ENCODE results near the gene HTR4.

The HTR4 gene

DNA sequence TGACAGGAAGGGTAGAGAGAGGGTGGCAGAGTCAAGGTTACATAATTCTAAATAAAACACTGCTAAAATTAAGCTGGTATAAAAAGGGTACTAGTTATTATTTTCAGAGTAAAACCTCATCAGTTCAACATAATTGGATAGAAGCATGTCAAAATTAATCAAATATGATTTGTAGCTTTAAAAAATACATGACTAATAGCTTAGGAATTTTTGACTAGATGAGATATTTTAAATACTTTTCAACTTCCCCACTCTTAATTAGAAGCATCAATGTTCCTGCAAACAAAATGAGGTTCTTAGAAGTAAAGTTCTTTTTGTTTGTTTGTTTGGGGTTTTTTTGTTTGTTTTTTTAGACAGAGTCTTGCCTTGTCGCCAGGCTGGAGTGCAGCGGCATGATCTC, 29.1 kb downstream of the HTR4 start:
- DNase-seq (ENCODE audit: low read depth, low spot score), result no peak
- Histone ChIP-seq H3K9ac (ENCODE audit: insufficient read length, low read depth) (no peak overlapping the region), H3K4me3 (ENCODE audit: insufficient read length, low read depth) (no peak overlapping the region), H3K36me3 (ENCODE audit: insufficient read depth, insufficient read length, low read length) (no peaks in the 10 kb centered on the region), H3K27me3 (ENCODE audit: insufficient read depth, insufficient read length) (no peaks in the 10 kb centered on the region), H3K4me1 (ENCODE audit: insufficient read depth, insufficient read length) (no peaks in the 10 kb centered on the region), H3K9me3 (ENCODE audit: insufficient read depth, low read length) (no peaks in the 10 kb centered on the region)
- no peak for TF ChIP-seq YY1 (IDR thresholded peaks at IDR 0.05; ENCODE audit: insufficient read depth, insufficient read length)
- no peak for TF ChIP-seq SUZ12 (IDR thresholded peaks at IDR 0.05; ENCODE audit: extremely low read depth, insufficient read depth, insufficient read length)
- no peak for TF ChIP-seq ZNF274 (IDR thresholded peaks at IDR 0.05; ENCODE audit: low read depth, low read length)

GRCh38 chr5:148623741-148624140, 30.6 kb downstream of the HTR4 start:
- Histone ChIP-seq H3K9me3 (ENCODE audit: insufficient read depth, low read length) (no peaks in the 10 kb centered on the region), H3K9ac (ENCODE audit: insufficient read length, low read depth) (no peak overlapping the region), H3K4me3 (ENCODE audit: insufficient read length, low read depth) (no peak overlapping the region), H3K27me3 (ENCODE audit: insufficient read depth, insufficient read length) (no peaks in the 10 kb centered on the region), H3K4me1 (ENCODE audit: insufficient read depth, insufficient read length) (no peaks in the 10 kb centered on the region), H3K36me3 (ENCODE audit: insufficient read depth, insufficient read length, low read length) (no peaks in the 10 kb centered on the region)
- no peak for DNase-seq (ENCODE audit: low read depth, low spot score)
- TF ChIP-seq ZNF274 (IDR thresholded peaks at IDR 0.05; ENCODE audit: low read depth, low read length) (no peak), SUZ12 (IDR thresholded peaks at IDR 0.05; ENCODE audit: extremely low read depth, insufficient read depth, insufficient read length) (no peak), YY1 (IDR thresholded peaks at IDR 0.05; ENCODE audit: insufficient read depth, insufficient read length) (no peak)

DNA sequence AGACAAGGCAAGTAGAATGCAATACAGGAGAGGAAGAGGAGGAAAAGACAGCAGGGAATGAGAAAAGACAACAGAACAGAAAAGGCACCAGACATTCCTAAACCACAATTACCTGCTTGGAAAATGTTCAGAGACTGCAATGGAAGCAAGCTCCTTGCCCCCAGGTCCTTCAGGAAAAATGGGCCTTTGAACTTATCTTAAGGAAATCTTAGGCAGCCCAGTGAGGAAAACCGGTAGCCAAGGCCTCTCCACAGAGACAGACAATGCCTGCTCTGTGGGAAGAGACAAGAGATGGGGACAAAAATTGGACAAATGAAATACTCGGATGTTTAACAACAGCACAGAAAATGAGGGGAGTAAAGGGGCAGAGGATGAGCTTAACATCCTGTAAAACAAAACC, 31.2 kb downstream of the HTR4 start:
- Histone ChIP-seq H3K27me3 (ENCODE audit: insufficient read depth, insufficient read length) (no peaks in the 10 kb centered on the region), H3K4me1 (ENCODE audit: insufficient read depth, insufficient read length) (no peaks in the 10 kb centered on the region), H3K4me3 (ENCODE audit: insufficient read length, low read depth) (no peak overlapping the region), H3K9me3 (ENCODE audit: insufficient read depth, low read length) (no peaks in the 10 kb centered on the region), H3K36me3 (ENCODE audit: insufficient read depth, insufficient read length, low read length) (no peaks in the 10 kb centered on the region), H3K9ac (ENCODE audit: insufficient read length, low read depth) (no peak overlapping the region)
- TF ChIP-seq SUZ12 (IDR thresholded peaks at IDR 0.05; ENCODE audit: extremely low read depth, insufficient read depth, insufficient read length) (no peak), YY1 (IDR thresholded peaks at IDR 0.05; ENCODE audit: insufficient read depth, insufficient read length) (no peak), ZNF274 (IDR thresholded peaks at IDR 0.05; ENCODE audit: low read depth, low read length) (no peak)
- no peak for DNase-seq (ENCODE audit: low read depth, low spot score)

GRCh38 chr5:148620696-148621095, 33.6 kb downstream of the HTR4 start:
- no peak for DNase-seq (ENCODE audit: low read depth, low spot score)
- H3K4me1 ChIP-seq (ENCODE audit: insufficient read depth, insufficient read length), result no peaks in the 10 kb centered on the region
- H3K36me3 ChIP-seq (ENCODE audit: insufficient read depth, insufficient read length, low read length), result no peaks in the 10 kb centered on the region
- H3K27me3 ChIP-seq (ENCODE audit: insufficient read depth, insufficient read length), result no peaks in the 10 kb centered on the region
- H3K9ac ChIP-seq (ENCODE audit: insufficient read length, low read depth), result no peak overlapping the region
- H3K9me3 ChIP-seq (ENCODE audit: insufficient read depth, low read length), result no peaks in the 10 kb centered on the region
- H3K4me3 ChIP-seq (ENCODE audit: insufficient read length, low read depth), result no peak overlapping the region
- no peak for TF ChIP-seq YY1 (IDR thresholded peaks at IDR 0.05; ENCODE audit: insufficient read depth, insufficient read length)
- TF ChIP-seq SUZ12 (IDR thresholded peaks at IDR 0.05; ENCODE audit: extremely low read depth, insufficient read depth, insufficient read length), result no peak
- no peak for TF ChIP-seq ZNF274 (IDR thresholded peaks at IDR 0.05; ENCODE audit: low read depth, low read length)

- Histone ChIP-seq H3K4me3 (ENCODE audit: insufficient read length, low read depth) (no peak overlapping the region), H3K36me3 (ENCODE audit: insufficient read depth, insufficient read length, low read length) (no peaks in the 10 kb centered on the region), H3K4me1 (ENCODE audit: insufficient read depth, insufficient read length) (no peaks in the 10 kb centered on the region), H3K9ac (ENCODE audit: insufficient read length, low read depth) (no peak overlapping the region), H3K9me3 (ENCODE audit: insufficient read depth, low read length) (no peaks in the 10 kb centered on the region), H3K27me3 (ENCODE audit: insufficient read depth, insufficient read length) (no peaks in the 10 kb centered on the region)
- TF ChIP-seq SUZ12 (IDR thresholded peaks at IDR 0.05; ENCODE audit: extremely low read depth, insufficient read depth, insufficient read length) (no peak), YY1 (IDR thresholded peaks at IDR 0.05; ENCODE audit: insufficient read depth, insufficient read length) (no peak), ZNF274 (IDR thresholded peaks at IDR 0.05; ENCODE audit: low read depth, low read length) (no peak)
- DNase-seq (ENCODE audit: low read depth, low spot score), result no peak
Measured at GRCh38 chr5:148620091-148620490, 34.2 kb downstream of the HTR4 start.

DNA sequence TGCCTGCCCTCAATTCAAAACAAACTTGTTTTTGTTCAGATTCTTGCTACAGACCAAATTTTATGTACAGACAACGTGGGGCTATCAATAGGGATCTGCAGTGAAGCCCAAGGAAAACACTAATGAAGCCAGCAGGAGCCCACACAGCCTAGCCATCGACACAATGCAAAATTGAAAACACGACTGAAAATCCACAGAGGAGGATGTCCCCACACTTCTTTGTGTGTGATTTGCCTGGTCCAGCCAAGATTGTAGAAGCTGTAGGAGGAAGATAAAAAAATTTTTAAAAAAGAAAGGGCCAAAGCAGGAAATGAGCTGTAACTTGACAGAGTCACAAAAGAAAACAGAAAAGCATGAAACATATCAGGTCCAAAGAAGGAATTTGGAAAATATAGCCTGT, 34.8 kb downstream of the HTR4 start:
- TF ChIP-seq YY1 (IDR thresholded peaks at IDR 0.05; ENCODE audit: insufficient read depth, insufficient read length) (no peak), SUZ12 (IDR thresholded peaks at IDR 0.05; ENCODE audit: extremely low read depth, insufficient read depth, insufficient read length) (no peak), ZNF274 (IDR thresholded peaks at IDR 0.05; ENCODE audit: low read depth, low read length) (no peak)

DNA sequence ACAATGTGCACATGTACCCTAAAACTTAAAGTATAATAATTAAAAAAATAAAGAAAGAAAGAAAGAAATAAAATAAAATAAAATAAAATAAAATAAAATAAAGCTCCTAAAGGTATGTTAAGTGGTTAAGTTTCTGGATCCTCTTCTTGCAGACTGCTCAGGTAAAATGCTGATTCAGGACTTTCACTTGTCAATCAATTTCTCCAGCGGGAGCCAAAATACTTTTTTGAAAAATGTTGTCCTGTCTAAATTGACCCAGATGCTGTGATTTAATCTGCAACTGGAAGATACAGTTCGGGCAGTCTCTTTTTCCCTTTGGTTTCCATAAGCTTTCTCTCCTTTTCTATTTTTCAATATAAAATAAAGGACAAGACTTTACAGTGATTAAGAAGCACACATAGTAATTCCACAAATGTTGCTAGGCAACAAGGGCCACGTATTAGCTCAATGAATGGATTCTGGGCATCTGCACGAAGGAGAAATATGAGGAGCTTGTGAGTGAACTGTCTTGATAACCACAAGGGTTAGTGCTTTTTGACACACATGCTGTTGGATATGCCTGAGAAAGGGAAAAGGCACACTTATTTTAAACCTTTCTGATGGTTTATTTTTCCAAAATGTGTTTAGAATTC, 38.6 kb downstream of the HTR4 start:
- Histone ChIP-seq H3K36me3 (ENCODE audit: insufficient read depth, insufficient read length, low read length) (no peaks in the 10 kb centered on the region), H3K4me1 (ENCODE audit: insufficient read depth, insufficient read length) (no peaks in the 10 kb centered on the region), H3K9ac (ENCODE audit: insufficient read length, low read depth) (no peak overlapping the region), H3K9me3 (ENCODE audit: insufficient read depth, low read length) (no peaks in the 10 kb centered on the region), H3K4me3 (ENCODE audit: insufficient read length, low read depth) (no peak overlapping the region), H3K27me3 (ENCODE audit: insufficient read depth, insufficient read length) (no peaks in the 10 kb centered on the region)
- TF ChIP-seq SUZ12 (IDR thresholded peaks at IDR 0.05; ENCODE audit: extremely low read depth, insufficient read depth, insufficient read length) (no peak), ZNF274 (IDR thresholded peaks at IDR 0.05; ENCODE audit: low read depth, low read length) (no peak), YY1 (IDR thresholded peaks at IDR 0.05; ENCODE audit: insufficient read depth, insufficient read length) (no peak)
- no peak for DNase-seq (ENCODE audit: low read depth, low spot score)

More for the DNA sequence above, 34.8 kb downstream of the HTR4 start:
- Histone ChIP-seq H3K9ac (ENCODE audit: insufficient read length, low read depth) (no peak overlapping the region), H3K4me1 (ENCODE audit: insufficient read depth, insufficient read length) (no peaks in the 10 kb centered on the region), H3K9me3 (ENCODE audit: insufficient read depth, low read length) (no peaks in the 10 kb centered on the region), H3K27me3 (ENCODE audit: insufficient read depth, insufficient read length) (no peaks in the 10 kb centered on the region), H3K4me3 (ENCODE audit: insufficient read length, low read depth) (no peak overlapping the region), H3K36me3 (ENCODE audit: insufficient read depth, insufficient read length, low read length) (no peaks in the 10 kb centered on the region)
- no peak for DNase-seq (ENCODE audit: low read depth, low spot score)
